ENCODE measurements around the gene IL34. TPM values are rescaled to one million over a fixed set of nuclear protein-coding genes. Genes with fewer than 3 reads are reported as not detected.

The IL34 gene
- total and polyA plus RNA-seq, 2 of the 13 experiments (the other 11 are each of a cell fraction or from before 2014, with no cell fraction given), result 1.2 to 1.3 TPM

DNA sequence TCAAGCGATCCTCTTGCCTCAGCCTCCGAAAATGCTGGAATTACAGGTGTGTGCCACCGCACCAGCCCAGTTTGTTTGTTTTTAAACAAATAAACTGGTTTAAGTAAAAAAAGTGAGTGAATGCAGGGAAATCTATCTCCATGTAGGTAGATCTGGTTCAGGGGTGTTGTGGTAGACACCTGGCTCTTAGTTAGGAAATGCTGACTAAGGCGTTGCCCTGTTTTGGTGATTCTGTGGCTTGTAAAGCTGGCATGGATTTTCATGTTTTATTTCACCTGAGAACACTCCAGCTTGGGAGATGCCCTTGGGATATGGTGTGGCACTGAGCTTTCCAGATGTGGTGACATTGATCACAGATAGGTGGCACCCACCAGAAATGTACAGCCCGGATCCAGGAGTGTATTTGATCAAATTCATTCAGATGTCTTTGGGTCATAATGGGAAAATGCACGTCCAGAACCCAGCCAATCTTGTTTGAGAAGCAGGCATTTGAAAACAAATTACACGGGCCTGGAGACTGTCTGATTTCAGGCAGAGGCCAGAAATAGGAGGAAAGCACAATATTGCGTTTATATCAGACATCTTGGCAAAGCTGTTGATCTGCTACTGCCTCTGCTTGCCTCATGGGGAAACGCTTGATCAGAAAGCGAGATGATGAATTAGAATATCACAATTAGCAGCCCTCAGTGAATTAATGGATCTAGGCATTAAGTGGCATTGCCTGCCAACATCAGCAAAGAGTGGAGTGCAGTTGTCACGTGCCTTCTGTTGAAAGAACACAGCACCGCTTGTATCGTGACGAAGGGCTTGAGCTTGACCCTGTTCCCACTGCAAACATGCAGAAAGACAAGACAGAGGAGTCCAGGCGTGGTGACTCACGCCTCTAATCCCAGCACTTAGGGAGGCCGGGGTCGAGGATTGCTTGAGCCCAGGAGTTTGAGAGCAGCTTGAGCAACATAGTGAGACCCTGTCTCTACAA lies 7.3 kb upstream of the IL34 start:
- Histone ChIP-seq H3K4me1 (ENCODE audit: insufficient read depth, low read length) (peaks cover 25% of the 10 kb centered on the region), H3K79me2 (ENCODE audit: insufficient read depth, low read length) (no peaks in the 10 kb centered on the region), H3K4me3 (replicated peaks in 1 of 3; ENCODE audit: insufficient read depth in 1 of 3, low read depth in 2 of 3, low read length in 3 of 3) (no peak overlapping the region), H3K4me2 (ENCODE audit: low read depth, low read length) (peak overlapping the region; percentile 22; the same call in 1 of the 2 replicates), H3K27ac (ENCODE audit: extremely low read length, insufficient read depth, low read length) (no peak overlapping the region), H3K9me3 (ENCODE audit: low read length) (no peaks in the 10 kb centered on the region), H4K20me1 (ENCODE audit: insufficient read depth, low read length) (no peaks in the 10 kb centered on the region), H3K9ac (ENCODE audit: insufficient read depth, low read depth, low read length) (no peak overlapping the region), H3K27me3 (ENCODE audit: control insufficient read depth in 1 of 2, insufficient read depth in 2 of 2, low read length in 2 of 2) (peaks cover 0 to 3% of the 10 kb centered on the region in 2 experiments; a peak in 2 of 5 replicates), H2AFZ (ENCODE audit: low read length) (no peak overlapping the region), H3K36me3 (replicated peaks in 1 of 2; ENCODE audit: control insufficient read depth in 1 of 2, insufficient read depth in 2 of 2, low read length in 2 of 2) (no peaks in the 10 kb centered on the region)
- no TSS peak for BruUV-seq (replicated peaks)
- ATAC-seq (peak; percentile 87), FAIRE-seq (peak; percentile 23), DNase-seq (ENCODE audit: low spot score) (peak; percentile 71)
- POLR2A ChIA-PET, result interaction anchor here (0.7 to 0.8 kb wide), 2 partner anchors 113 to 293 kb away, joined by 3 to 4 read pairs; partner anchors contain the start of gene DDX19A
- in situ Hi-C loops (cut with HindIII; ENCODE audit: extremely low pct_ligation_motif_present, low pct_unique_long_range_greater_than_20kb) (no loop called here), intact Hi-C loops (cut with micrococcal nuclease; ENCODE audit: unreplicated experiment) (no loop called here)
- CTCF ChIA-PET (ENCODE audit: low intra/inter-chr PET ratio, low total read pairs), result no interaction called here
- WGBS (ENCODE audit: low lambda C conversion rate), result 27% methylated on average over 18 of the region's 18 CpGs
- TF ChIP-seq MAFK (conservative IDR thresholded peaks at IDR 0.05 in 1 of 2, IDR thresholded peaks at IDR 0.05 in 1 of 2; ENCODE audit: low read length in 2 of 2) (peak; percentile 79 to 88), NR2F6 (IDR thresholded peaks at IDR 0.05) (no peak), NR2F6 (CRISPR knock-in tag; IDR thresholded peaks at IDR 0.05) (peak; percentile 48; the same call in 1 of the 2 replicates), SOX6 (IDR thresholded peaks at IDR 0.05) (no peak), SOX6 (CRISPR knock-in tag; IDR thresholded peaks at IDR 0.05) (no peak), MAFF (IDR thresholded peaks at IDR 0.05; ENCODE audit: low read depth, low read length) (peak; percentile 72), ZSCAN25 (CRISPR knock-in tag; IDR thresholded peaks at IDR 0.05) (no peak), PITX1 (CRISPR knock-in tag; IDR thresholded peaks at IDR 0.05) (peak; percentile 30; the same call in 1 of the 2 replicates), GATAD2A (CRISPR knock-in tag; IDR thresholded peaks at IDR 0.05) (peak; percentile 53; the same call in 1 of the 2 replicates), SALL1 (CRISPR knock-in tag; IDR thresholded peaks at IDR 0.05) (peak; percentile 28; the same call in 1 of the 2 replicates), CREB1 (IDR thresholded peaks at IDR 0.05) (peak; percentile 39; the same call in 1 of the 2 replicates), CREB1 (CRISPR knock-in tag; IDR thresholded peaks at IDR 0.05) (no peak), FOXA3 (CRISPR knock-in tag; IDR thresholded peaks at IDR 0.05) (0 out of 2 replicates have a peak, but pooled peaks have one; percentile 41), UBTF (CRISPR knock-in tag; IDR thresholded peaks at IDR 0.05) (0 out of 2 replicates have a peak, but pooled peaks have one; percentile 30), MEIS1 (CRISPR knock-in tag; IDR thresholded peaks at IDR 0.05; ENCODE audit: borderline replicate concordance) (no peak), BHLHE40 (IDR thresholded peaks at IDR 0.05; ENCODE audit: low read length) (peak; percentile 97)
- TF ChIP-seq, protein P1, sequence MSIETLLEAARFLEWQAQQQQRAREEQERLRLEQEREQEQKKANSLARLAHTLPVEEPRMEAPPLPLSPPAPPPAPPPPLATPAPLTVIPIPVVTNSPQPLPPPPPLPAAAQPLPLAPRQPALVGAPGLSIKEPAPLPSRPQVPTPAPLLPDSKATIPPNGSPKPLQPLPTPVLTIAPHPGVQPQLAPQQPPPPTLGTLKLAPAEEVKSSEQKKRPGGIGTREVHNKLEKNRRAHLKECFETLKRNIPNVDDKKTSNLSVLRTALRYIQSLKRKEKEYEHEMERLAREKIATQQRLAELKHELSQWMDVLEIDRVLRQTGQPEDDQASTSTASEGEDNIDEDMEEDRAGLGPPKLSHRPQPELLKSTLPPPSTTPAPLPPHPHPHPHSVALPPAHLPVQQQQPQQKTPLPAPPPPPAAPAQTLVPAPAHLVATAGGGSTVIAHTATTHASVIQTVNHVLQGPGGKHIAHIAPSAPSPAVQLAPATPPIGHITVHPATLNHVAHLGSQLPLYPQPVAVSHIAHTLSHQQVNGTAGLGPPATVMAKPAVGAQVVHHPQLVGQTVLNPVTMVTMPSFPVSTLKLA (IDR thresholded peaks at IDR 0.05), result 0 out of 2 replicates have a peak, but pooled peaks have one; percentile 10
- TF ChIP-seq, protein P2, sequence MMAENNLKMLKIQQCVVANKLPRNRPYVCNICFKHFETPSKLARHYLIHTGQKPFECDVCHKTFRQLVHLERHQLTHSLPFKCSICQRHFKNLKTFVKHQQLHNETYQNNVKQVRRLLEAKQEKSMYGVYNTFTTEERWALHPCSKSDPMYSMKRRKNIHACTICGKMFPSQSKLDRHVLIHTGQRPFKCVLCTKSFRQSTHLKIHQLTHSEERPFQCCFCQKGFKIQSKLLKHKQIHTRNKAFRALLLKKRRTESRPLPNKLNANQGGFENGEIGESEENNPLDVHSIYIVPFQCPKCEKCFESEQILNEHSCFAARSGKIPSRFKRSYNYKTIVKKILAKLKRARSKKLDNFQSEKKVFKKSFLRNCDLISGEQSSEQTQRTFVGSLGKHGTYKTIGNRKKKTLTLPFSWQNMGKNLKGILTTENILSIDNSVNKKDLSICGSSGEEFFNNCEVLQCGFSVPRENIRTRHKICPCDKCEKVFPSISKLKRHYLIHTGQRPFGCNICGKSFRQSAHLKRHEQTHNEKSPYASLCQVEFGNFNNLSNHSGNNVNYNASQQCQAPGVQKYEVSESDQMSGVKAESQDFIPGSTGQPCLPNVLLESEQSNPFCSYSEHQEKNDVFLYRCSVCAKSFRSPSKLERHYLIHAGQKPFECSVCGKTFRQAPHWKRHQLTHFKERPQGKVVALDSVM (CRISPR knock-in tag; IDR thresholded peaks at IDR 0.05), result peak; percentile 60
